Fibroblast of skin of scalp (primary cell): ENCODE measurements around the gene FATE1. TPM values are rescaled to one million over a fixed set of nuclear protein-coding genes. Genes with fewer than 3 reads are reported as not detected.

Experiments used
- DNase-seq: peaks from one replicate; pipeline ENCODE4 v3.0.0-alpha.2; 2013
- polyA plus RNA-seq, 2 experiments: library from polyadenylated mRNA; unstranded; fragments of 120-200 nt; gene quantifications; one replicate each; pipeline ENCODE4 v1.2.1, GENCODE V29; 2013; ENCODE audit not compliant: insufficient read length in 2 of 2

Gene FATE1
- not detected for polyA plus RNA-seq (2013, experiment 1 of 2; ENCODE audit: insufficient read length)
- polyA plus RNA-seq (2013, experiment 2 of 2; ENCODE audit: insufficient read length), result not detected

GRCh38 chrX:151715752-151716151 lies at the start of gene FATE1:
TSS of gene FATE1 (plus strand) at chrX:151716035. CDS start at chrX:151716120, 85 bp downstream.
- DNase-seq, result no peak

GRCh38 chrX:151675121-151675746 lies 40.6 kb upstream of the FATE1 start:
- no peak for DNase-seq

- DNase-seq, result no peak
Observed at GRCh38 chrX:151676196-151676595, 39.6 kb upstream of the FATE1 start.

- no peak for DNase-seq
Observed at GRCh38 chrX:151679798-151680402, 35.9 kb upstream of the FATE1 start.

- peak; percentile 24 for DNase-seq
Observed at GRCh38 chrX:151680805-151681204, 35.0 kb upstream of the FATE1 start.

- DNase-seq, result no peak
Observed at GRCh38 chrX:151687635-151688034, 28.2 kb upstream of the FATE1 start.

- DNase-seq, result no peak
Observed at GRCh38 chrX:151688695-151689094, 27.1 kb upstream of the FATE1 start.

- DNase-seq, result no peak
Observed at GRCh38 chrX:151692825-151693224, 23.0 kb upstream of the FATE1 start.

GRCh38 chrX:151694121-151694520 lies 21.7 kb upstream of the FATE1 start:
- no peak for DNase-seq

- no peak for DNase-seq
Observed at GRCh38 chrX:151694661-151695582, 20.9 kb upstream of the FATE1 start, which contains the start of gene PRRG3. TSS of gene PRRG3 (plus strand) at chrX:151695458. CDS start at chrX:151698815, 3,357 bp downstream.

- DNase-seq, result no peak
Observed at GRCh38 chrX:151695583-151696340, 20.1 kb upstream of the FATE1 start.

- peak; percentile 8 for DNase-seq
Observed at GRCh38 chrX:151697082-151697481, 18.8 kb upstream of the FATE1 start.

GRCh38 chrX:151697522-151697921 lies 18.3 kb upstream of the FATE1 start:
- peak; percentile 91 for DNase-seq

- DNase-seq, result no peak
Observed at GRCh38 chrX:151698485-151698884, 17.4 kb upstream of the FATE1 start.

- DNase-seq, result no peak
Observed at GRCh38 chrX:151699746-151700145, 16.1 kb upstream of the FATE1 start.

- DNase-seq, result no peak
Observed at GRCh38 chrX:151700581-151700980, 15.3 kb upstream of the FATE1 start.

- no peak for DNase-seq
Observed at GRCh38 chrX:151701071-151701470, 14.8 kb upstream of the FATE1 start.

GRCh38 chrX:151701531-151701930 lies 14.3 kb upstream of the FATE1 start:
- no peak for DNase-seq

GRCh38 chrX:151702026-151702714 lies 13.7 kb upstream of the FATE1 start:
- DNase-seq, result peak; percentile 51

- DNase-seq, result no peak
Observed at GRCh38 chrX:151702741-151703340, 13.0 kb upstream of the FATE1 start.

- peak; percentile 20 for DNase-seq
Observed at GRCh38 chrX:151703487-151703886, 12.3 kb upstream of the FATE1 start.
